GM21447 (cell line): Measurements from ENCODE around the gene PPP4R2.

Experiments used
- ATAC-seq: cut with Tn5 transposase; IDR thresholded peaks from one replicate; pipeline ENCODE4 v1.9.1; 2021; ENCODE audit not compliant: unreplicated experiment

The PPP4R2 gene

DNA sequence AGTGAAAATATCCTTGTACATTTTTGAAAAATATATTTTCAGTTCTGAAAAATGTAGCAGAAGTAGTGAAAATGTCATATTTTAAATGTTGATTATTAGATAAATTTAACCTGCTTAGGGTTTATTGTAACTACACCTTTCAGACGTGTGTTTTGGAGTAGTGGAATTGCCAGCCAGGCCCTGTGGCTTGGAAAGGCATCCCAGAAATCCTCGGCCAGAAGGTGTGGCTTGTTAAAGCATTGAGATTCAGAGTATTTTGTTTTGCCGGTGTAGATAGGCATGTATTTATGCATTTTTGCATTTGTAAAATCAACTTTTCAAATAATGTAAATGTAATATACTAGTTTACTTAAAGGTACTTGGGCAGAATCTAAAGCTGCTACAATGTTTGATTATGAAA is 71.8 kb downstream of the PPP4R2 start:
- ATAC-seq: no peak

DNA sequence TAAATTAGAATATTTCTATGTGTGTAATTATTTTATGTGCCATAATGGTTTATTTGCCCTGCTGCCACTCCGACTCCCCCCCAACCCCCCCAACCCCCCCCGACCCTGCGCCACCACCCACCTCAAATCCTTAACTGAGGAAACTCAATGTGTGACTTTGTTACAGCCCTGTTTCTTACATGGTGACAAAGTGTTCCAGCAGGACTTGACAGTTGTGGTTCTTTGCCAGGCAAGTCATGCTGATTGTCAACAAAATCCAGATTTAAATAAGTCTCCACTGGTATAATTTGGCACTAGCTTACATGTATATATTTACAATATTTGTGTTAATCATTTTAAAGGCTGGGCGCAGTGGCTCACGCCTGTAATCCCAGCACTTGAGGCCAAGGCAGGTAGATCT is 72.6 kb downstream of the PPP4R2 start:
- no peak for ATAC-seq

DNA sequence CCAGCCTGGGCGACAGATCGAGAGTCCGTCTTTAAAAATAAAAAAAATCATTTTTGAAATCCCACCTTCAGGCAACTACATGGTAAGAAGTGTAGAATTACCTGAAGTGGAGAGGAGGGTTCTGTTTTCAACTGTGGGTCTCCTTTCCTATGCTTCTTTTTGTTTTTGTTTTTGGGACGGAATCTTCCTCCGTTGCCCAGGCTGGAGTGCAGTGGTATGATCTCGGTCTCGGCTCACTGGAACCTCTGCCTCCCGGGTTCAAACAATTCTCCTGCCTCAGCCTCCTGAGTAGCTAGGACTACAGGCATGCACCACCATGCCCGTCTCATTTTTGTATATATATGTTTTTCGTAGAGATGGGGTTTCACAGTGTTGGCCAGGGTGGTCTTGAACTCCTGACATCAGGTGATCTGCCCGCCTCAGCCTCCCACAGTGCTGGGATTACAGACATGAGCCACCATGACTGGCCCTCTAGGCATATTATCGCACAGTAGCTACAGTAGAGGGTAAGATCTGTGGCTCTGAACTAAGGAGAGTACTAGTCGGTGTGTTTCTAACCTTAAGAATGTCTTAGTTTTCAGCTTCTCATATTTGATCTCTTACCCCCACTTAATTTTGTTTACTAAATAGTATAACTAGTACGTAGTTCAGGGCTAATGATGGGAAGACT is 73.3 kb downstream of the PPP4R2 start:
- no peak for ATAC-seq

DNA sequence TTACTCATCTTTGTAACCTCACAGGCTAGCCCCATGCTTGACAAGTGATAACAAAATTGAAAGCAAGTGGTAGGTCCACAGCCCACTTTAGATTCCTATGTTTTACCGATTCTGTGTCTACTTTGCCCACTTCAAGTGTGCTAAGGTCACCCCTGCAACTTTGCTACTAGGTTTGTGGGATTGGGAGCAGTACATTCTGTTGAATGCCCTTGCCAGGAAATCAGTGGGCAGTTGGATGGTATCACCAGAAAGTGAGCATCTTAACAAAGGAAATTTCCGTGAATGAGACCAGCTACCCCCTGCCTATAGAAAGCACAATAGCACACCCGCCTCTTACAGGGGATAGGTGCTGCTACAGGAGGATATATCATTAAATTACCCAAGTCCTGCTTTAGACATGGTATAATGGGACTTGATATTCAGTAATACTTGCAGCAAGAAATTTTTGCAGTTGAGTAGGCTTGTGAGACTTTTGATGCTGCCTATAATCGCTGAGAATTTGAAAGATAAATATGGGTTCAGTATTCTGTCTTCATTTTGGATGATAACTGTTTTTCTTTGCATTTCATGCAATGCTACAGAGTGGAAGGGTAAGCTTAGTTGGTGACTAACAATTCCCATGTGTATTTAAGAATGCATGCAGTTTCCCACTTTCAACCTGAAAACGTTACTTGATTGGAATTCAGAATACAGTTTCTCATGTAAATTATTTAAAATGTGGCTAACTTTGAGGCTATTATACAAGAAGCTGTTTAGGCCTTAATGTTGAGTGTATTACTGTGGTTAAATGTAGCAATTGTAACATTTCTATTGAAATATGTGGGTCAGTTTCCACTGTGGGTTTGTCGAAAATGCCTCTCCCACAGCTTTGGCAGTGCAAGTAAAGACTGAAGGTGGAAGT is 74.3 kb downstream of the PPP4R2 start:
- no peak for ATAC-seq

DNA sequence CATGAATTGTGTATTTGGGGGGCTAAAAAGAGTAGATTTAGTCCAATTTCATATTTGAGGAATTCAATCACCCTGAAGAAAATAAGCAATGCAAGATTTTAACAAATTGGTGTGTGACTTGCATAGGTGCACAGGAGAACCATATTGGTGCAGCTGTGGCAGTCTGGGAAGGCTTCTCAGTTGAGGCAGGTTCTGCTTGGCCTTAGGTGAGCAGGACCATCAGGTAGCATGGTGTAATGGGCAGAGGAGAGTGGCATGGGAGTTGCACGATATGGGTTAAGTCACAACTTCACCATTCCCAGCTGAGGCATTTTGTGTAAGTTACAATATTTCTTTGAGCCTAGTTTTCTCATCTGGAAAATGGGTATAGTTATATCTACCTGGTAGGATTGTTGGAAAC is 75.3 kb downstream of the PPP4R2 start:
- ATAC-seq: no peak

DNA sequence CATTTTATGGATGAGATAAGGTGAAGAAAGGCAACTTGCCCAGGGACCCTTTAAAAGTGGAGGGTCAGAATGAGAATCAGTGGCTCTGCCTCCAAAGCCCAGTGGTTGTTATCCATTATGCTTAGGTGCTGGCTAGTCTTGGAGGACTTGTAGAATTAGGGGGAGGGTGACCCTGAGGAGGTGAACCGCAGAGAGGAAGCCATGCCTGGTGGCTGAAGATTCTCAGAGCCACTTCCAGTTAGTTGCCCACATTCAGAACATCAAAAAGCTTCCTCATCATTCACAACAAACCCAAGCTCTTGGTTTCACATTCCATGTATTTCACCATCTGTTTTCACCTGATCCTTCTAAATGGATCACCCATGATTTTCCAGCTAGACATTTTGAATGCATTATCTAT is 76.0 kb downstream of the PPP4R2 start:
- ATAC-seq: no peak

DNA sequence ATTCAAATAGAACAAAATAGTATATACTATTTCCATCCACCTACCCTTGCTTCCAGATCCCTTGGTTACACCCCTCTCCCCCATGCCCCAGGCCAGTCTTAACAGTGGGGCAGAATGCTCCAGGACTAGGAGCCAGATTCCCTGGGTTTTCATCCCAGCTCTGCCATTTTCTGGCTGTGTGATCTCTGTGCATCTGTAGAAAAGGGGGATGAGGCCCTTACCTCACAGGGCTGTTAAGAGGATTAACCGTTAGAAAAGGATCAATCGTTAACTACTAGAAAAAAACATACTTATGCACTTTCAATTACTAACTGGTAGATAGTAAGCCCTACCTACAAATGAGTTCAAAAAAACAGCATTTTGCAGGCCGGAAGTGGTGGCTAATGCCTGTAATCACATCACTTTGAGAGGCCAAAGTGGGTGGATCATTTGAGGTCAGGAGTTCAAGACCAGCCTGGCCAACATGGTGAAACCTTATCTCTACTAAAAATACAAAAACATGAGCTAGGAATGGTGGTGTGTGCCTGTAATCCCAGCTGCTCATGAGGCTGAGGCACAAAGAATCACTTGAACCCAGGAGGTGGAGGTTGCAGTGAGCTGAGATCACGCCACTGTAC is 76.6 kb downstream of the PPP4R2 start:
- no peak for ATAC-seq

DNA sequence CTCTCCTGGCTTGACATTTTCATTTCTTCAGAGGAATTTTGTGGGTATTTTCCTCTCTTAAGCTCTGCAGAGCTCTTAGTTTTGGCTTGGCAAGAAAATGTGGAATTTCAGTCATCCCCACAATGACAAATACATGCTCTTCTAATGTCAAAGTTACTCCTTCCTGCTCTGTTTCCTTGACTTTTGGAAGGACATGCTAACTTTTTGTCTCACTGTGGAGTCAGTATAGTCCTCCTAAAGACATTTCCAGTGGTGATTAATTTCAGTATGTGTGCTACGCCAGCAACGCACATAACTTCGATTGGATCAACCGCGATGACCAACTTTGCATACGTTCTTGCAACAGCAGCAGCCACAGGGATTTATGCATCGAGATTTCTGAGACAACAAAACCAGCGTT is 78.2 kb downstream of the PPP4R2 start:
- no peak for ATAC-seq

DNA sequence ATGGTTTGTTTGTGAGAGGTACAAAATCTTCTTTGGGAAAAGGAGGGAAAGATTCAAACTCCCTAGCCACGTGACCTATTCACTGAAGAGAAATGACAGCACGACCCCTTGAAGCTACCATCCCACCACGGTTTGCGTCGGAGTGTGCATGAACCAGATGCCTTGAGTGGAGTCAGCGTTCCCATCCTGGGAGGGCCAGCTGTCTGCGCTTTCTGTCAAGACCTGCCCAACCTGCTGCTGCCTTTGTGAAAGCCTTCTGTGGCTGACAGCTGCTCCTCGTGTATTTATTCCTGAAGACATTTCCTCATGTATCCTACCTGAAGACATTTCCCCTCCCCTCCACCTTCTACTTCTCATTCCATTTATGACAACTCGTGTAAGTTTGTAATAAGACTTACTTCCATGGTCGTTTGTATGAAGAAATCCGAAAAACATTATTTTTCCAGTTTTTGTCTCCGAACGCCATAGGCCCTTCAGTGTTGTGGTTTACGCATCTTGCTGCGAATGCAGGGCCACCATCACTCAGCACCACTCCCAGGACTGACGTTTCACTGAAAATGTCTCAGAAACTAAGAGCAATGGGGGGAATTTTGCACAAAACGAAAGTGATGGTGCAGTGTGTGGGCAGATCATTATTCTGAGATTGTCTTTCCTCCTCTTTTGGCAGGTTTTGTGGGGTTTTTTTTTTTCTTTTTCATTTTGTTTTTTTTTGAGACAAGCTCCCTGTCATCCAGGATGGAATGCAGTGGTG is 83.8 kb downstream of the PPP4R2 start:
- no peak for ATAC-seq

DNA sequence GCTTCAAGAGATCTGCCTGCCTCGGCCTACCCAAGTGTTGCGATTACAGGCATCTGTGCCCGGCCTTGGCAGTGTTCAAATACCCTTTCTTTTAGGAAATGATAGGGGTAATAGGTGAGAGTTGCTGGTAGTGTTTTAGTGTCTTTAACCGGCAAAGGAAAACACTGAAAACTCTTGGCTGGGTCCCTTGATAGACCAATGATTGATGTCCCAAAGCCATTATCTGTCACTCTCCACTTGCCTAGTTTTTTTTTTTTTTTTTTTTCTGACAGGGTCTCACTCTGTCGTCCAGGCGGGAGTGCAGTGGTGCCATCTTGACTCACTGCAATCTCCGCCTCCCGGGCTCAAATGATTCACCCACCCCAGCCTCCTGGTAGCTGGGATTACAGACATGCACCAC is 84.5 kb downstream of the PPP4R2 start:
- ATAC-seq: no peak

DNA sequence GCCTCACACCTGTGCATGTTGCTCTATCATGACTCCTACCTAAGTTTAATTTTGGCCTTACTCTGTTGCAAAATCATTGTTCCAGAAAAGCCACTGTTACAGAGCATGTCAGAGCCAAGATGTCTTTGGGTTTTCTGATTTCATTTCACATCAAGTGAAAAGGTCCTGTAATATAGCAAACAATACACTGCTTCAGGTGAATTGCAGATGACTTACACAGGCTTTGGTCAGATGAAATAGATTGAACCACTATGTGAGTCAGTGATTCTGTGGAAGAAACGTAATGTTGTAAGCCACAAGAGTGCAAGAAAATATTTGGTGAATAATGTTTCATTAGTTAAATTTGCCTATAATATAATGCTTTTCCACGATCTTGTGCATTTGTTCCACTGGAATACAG is 87.6 kb downstream of the PPP4R2 start:
- ATAC-seq: no peak

DNA sequence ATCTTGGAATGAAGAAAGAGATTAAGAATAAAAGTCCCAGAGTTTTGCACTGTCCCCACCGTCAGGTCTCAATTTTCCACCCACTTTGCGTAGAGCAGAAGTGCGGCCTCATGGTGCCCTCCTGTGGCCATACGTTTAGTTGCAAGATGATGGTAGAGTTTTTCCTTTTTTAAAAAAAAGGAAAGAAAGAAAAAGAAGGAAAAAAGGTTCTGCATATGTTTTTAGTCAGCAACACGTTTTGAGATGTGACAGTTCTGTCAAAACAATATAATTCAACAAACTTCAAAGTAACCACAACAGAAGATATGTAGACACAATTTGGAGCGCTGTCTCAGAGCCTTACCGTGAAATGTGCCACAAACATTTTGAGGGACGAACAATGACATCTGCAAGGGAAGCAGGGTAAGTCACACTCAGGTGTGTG is 89.5 kb downstream of the PPP4R2 start:
- no peak for ATAC-seq

DNA sequence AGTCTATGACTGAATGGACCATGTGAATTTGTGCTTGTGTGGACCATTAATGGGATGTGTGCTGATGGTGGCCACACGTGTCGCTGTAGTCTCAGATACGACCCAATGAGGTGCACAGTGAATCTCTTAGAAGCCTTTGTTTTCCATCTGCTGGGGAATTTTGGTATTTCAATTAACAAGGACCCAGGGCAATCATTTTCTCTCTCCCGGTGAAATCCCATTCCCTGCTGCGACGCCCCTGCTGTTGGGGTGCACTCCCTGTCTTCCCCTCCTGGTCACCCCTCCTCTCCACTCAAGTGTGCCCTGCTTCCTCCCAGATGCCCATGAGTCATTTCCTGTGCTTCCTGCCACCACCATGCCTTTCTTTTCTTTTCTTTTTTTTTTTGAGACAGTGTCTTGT is 97.5 kb downstream of the PPP4R2 start:
- peak; percentile 70 for ATAC-seq

DNA sequence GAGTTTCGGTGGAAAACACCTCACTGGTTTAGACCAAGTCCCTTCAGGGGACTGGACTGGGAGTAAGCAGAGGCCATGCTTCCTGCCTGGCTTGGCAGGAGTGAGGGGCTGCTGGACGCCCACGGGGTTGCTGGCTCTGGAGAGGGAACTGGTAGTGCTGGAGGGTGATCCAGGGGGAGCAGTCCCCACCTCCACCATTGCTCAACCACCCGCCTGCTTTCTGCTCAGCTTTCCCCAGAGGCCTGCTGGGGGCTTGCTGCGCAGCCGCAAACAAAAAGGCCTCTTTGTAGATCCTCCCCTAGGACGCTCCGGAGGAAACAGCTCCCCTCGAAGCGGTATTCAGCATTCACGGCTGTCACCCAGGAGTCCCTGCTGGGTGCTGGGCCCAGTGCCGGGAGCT is 98.3 kb downstream of the PPP4R2 start:
- ATAC-seq: no peak

DNA sequence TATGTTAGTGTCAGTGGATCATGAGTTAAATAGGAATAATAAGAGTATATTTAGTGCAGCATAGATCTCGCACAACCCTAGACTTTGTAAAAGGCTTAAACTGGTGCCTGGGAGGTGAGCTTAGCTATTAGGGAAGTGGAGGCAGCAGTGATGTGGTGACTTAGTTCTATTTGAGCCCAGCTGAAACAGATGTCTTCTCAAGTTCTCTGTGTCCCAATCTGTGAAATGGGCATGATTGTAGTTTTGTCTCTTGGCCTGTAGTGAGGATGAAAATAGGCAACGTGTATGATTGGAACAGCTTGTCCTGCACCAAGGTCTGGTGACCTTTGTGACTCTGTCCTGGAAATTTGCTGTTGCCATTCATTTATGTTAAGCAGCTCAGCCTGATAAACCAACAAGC is 99.6 kb downstream of the PPP4R2 start:
- no peak for ATAC-seq

DNA sequence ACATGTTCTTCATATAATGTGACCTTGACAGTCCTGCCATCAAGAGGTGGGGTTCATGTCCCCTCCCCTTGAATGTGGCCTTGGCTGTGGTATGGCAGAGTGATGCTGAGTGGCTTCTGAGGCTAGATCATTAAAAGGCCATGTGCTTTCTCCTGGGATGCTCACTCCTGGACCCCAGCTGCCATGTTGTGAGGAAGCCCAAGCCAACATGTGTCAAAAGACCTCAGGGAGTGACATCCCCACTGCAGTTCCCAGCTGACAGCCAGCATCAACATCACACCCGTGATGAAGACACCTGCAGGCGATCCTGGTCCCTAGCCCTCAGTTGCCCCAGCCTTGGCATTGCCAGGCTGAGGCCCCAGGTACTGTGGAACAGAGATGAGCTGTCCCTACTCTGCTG is 101.4 kb downstream of the PPP4R2 start:
- no peak for ATAC-seq

DNA sequence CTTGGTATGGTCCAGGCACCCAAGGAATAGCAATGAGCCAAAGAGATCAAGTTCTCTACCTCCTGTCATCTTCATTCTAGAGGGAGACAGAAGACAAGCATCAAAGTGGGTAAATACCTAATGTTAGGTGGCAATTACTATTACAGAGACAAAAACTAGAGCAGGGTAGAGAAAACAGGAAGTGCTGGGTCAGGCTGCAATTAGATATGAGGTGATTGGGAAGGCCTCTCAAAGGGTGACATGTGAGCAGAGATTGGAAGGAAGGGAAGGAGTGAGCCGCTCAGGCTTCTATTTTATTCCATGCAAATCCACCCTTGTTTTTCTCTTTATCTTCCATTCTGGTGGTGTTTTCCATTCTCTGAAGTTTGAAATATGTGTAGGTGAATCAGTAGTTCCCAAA is 102.3 kb downstream of the PPP4R2 start:
- no peak for ATAC-seq

DNA sequence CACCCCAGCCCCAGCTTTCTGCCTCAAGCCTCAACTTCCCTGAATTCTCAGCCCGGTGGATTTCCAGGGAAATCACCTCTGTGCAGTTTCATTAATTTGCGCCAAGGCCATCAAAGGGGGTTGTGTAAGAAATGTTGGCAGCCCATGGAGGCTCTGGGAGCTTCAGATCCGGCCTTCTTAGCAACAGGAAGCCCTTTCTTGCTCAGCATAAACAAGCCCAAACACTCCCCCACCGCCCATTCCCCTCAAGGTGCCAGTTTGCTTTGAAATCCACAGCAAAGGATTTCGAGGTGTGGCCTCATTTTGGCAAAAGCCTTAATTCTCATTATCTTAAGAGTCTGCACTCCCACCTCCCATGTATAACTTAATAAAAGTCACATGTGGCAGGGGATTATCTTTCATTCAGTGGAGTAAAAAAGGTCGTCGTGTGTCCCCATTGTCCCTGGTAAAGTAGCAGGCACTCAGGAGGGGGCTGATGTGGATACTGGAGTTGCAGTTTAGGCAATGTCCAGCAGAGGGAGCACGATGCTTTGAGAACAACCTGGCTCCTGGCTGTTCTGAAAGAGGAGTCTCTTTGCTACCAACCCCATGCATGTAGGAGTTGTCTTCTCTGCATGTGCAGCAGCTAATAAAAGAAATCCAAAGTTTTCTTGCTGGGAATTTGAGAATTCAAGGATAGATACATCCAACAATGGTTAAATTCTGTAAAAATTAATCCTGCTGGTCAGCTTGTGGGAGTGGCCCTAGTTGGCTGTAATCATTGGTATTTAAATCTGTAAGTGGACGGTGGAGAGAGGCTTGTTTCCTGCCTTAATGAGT is 104.3 kb downstream of the PPP4R2 start:
- peak; percentile 81 for ATAC-seq

DNA sequence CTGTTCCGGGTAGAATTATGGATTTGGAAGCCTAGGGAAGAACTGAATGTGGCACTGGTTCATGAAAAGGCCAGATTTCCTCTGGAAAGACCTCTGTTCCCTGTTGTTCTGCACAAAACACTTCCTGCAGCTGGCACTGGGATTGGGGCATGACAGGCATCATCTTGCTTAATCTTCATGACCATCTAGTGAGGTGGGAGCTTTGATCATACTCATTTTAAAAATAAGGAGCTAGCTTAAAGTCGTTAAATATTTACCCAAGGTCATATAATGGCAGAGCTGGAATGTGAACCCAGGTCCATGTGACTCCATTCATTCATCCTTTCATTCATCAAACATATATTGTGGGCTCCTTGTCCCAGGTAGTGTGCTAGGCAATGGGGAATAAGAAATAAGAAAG is 105.3 kb downstream of the PPP4R2 start:
- no peak for ATAC-seq

DNA sequence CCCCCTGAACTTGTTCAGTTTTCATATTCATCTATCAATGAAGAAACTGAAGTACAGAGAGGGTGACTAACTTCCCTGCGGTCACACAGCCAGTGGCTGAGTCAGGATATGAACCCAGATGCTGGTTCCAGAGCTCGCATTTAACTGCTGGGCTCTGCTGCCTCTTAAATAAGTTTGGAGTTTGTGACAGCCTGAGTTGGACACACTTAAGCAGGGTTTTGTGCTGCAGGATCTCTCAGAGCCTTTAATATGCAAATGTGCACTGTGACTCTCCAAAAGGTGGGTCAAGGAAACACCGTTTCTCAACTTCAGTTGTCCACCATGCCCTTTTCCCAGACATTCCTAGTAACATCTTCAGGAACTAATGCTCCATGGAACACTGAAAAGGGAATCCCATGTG is 110.6 kb downstream of the PPP4R2 start:
- no peak for ATAC-seq
